ENCODE data around the gene LARP6.

DNA sequence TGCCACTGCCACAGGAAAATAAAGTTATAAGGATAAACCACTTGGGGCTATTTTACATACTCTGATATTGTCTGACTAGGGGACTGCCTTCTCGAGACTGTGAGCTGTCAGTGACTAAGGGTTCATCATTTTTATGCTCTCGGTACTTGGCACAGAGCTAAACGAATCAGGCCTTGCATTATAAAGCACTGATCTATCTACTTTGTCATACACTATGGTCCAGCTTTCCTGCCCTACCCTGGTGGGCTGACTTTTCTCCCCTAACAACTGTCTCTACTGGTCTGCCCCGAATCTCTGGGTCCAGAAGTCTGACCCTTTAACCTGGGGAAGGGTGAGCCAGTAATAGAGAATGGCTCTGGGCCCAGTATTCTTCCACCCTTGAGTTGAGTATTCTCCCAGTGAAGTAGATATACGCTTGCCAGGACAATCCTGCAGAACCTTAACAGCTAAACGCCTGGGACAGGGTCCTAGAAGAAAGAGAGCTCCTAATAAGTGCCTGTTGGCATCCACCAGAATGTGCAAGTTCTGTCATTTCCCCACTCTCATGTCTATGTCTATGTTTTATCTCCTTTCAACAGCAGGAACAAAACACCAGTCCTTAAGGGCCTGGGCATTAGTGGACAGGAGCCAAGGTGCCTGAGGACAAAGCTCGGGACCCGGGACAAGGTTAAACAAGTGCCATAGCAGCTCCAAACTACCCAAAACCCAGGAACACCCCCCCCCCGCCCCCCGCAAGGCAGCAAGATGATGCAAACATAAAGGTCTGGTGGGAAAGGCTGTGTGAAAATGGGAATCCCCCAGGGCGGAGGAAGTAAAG is 1.2 kb downstream of the LARP6 start:
- no peak for TF ChIP-seq RARB (CRISPR knock-in tag; IDR thresholded peaks at IDR 0.05)
- TF ChIP-seq TSHZ2 (CRISPR knock-in tag; IDR thresholded peaks at IDR 0.05) = no peak
- no peak for TF ChIP-seq GLIS3 (CRISPR knock-in tag; IDR thresholded peaks at IDR 0.05)
- no peak for TF ChIP-seq PATZ1 (CRISPR knock-in tag; IDR thresholded peaks at IDR 0.05; ENCODE audit: borderline replicate concordance)
- no peak for TF ChIP-seq ZC3H10 (CRISPR knock-in tag; IDR thresholded peaks at IDR 0.05)
- TF ChIP-seq TOX (CRISPR knock-in tag; IDR thresholded peaks at IDR 0.05; ENCODE audit: borderline replicate concordance) = no peak
- no peak for TF ChIP-seq ZFP3 (CRISPR knock-in tag; IDR thresholded peaks at IDR 0.05)
- TF ChIP-seq BACH2 (CRISPR knock-in tag; IDR thresholded peaks at IDR 0.05; ENCODE audit: borderline replicate concordance) = no peak
